KMS-11 (cell line): ENCODE results near the gene CKLF.

Experiments used
- H2AFZ ChIP-seq: fragments of 200-600 bp; sonication (generic); 2 replicates; pipeline ENCODE4 v1.6.1; 2016; ENCODE audit warnings: antibody characterized with exemption, mixed run types, low read depth
- H3K27ac ChIP-seq: fragments of 200-600 bp; sonication (generic); 2 replicates; pipeline ENCODE4 v1.6.1; 2016; ENCODE audit warnings: mild to moderate bottlenecking, mixed run types
- H3K27me3 ChIP-seq: fragments of 200-600 bp; sonication (generic); 2 replicates; pipeline ENCODE4 v1.6.1; 2017; ENCODE audit warnings: mild to moderate bottlenecking, low read depth, mixed run types, moderate library complexity; ENCODE audit not compliant: insufficient read depth
- H3K36me3 ChIP-seq: fragments of 200-600 bp; sonication (generic); 2 replicates; pipeline ENCODE4 v1.6.1; 2017; ENCODE audit warnings: mild to moderate bottlenecking, mixed run types; ENCODE audit not compliant: insufficient read depth
- H3K4me1 ChIP-seq: fragments of 200-600 bp; sonication (generic); 2 replicates; pipeline ENCODE4 v1.6.1; 2016; ENCODE audit warnings: mild to moderate bottlenecking, low read depth, mixed run types; ENCODE audit not compliant: poor library complexity, severe bottlenecking
- H3K4me2 ChIP-seq: fragments of 200-600 bp; sonication (generic); 2 replicates; pipeline ENCODE4 v1.7.0; 2016; ENCODE audit warnings: mild to moderate bottlenecking, mixed run types
- H3K4me3 ChIP-seq: fragments of 200-600 bp; sonication (generic); IDR thresholded peaks from 2 replicates; pipeline ENCODE4 v1.6.1; 2017; ENCODE audit warnings: low read depth, low read length, mixed read lengths; ENCODE audit not compliant: insufficient read depth
- H3K79me2 ChIP-seq: fragments of 200-600 bp; sonication (generic); 2 replicates; pipeline ENCODE4 v1.6.1; 2016; ENCODE audit warnings: low read depth, mixed run types; ENCODE audit not compliant: insufficient read depth
- H3K9ac ChIP-seq: fragments of 200-600 bp; sonication (generic); 2 replicates; pipeline ENCODE4 v1.6.1; 2016; ENCODE audit warnings: mild to moderate bottlenecking, mixed run types
- H4K20me1 ChIP-seq: fragments of 200-600 bp; sonication (generic); 2 replicates; pipeline ENCODE4 v1.6.1; 2016; ENCODE audit warnings: mild to moderate bottlenecking, mixed run types; ENCODE audit not compliant: insufficient read depth
- CTCF ChIP-seq: fragments of 200-600 bp; sonication (generic); conservative IDR thresholded peaks from 2 replicates; pipeline ENCODE4 v1.6.1; 2017; ENCODE audit warnings: low read depth, mild to moderate bottlenecking, antibody characterized with exemption, low read length, moderate library complexity, mixed read lengths

Gene CKLF

GRCh38 chr16:66574531-66574930, 22.2 kb downstream of the CKLF start:
- no peak overlapping the region for H3K4me3 ChIP-seq
- no peaks in the 10 kb centered on the region for H3K27me3 ChIP-seq
- no peaks in the 10 kb centered on the region for H3K36me3 ChIP-seq
- H2AFZ ChIP-seq: no peak overlapping the region
- H3K4me2 ChIP-seq: no peak overlapping the region
- TF ChIP-seq CTCF: no peak
- H3K4me1 ChIP-seq: no peaks in the 10 kb centered on the region
- no peaks in the 10 kb centered on the region for H4K20me1 ChIP-seq
- H3K9ac ChIP-seq: no peak overlapping the region
- H3K79me2 ChIP-seq: no peaks in the 10 kb centered on the region
- no peak overlapping the region for H3K27ac ChIP-seq

DNA sequence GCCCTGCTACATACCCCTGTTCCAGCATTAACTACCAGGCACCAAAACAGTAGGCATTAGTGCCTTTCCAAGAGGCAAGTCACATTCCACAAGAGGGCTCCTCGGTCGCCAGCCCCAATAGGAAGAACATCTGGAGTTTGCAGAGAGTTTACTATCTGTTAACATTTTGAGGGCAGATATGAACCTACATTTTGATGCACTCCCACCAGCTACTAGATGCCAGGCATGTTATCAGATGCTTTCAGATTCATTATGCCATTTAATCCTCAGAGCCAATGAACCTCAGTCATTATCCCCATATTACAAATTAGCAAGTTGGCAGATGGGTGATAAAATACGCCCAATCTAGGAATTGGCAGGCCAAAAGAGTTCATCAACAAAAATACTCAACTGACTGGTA, 22.7 kb downstream of the CKLF start:
- no peaks in the 10 kb centered on the region for H3K27me3 ChIP-seq
- H3K36me3 ChIP-seq: no peaks in the 10 kb centered on the region
- no peaks in the 10 kb centered on the region for H4K20me1 ChIP-seq
- no peak overlapping the region for H3K27ac ChIP-seq
- no peaks in the 10 kb centered on the region for H3K4me1 ChIP-seq
- H3K9ac ChIP-seq: no peak overlapping the region
- no peak overlapping the region for H2AFZ ChIP-seq
- no peak overlapping the region for H3K4me3 ChIP-seq
- no peaks in the 10 kb centered on the region for H3K79me2 ChIP-seq
- no peak for TF ChIP-seq CTCF
- no peak overlapping the region for H3K4me2 ChIP-seq

- Histone ChIP-seq H3K27ac (no peak overlapping the region), H4K20me1 (no peaks in the 10 kb centered on the region), H3K27me3 (no peaks in the 10 kb centered on the region), H3K36me3 (no peaks in the 10 kb centered on the region), H3K4me1 (no peaks in the 10 kb centered on the region), H2AFZ (no peak overlapping the region), H3K4me3 (no peak overlapping the region), H3K9ac (no peak overlapping the region), H3K4me2 (no peak overlapping the region), H3K79me2 (no peaks in the 10 kb centered on the region)
- TF ChIP-seq CTCF: no peak
Measured at GRCh38 chr16:66576296-66576695, 23.9 kb downstream of the CKLF start.

DNA sequence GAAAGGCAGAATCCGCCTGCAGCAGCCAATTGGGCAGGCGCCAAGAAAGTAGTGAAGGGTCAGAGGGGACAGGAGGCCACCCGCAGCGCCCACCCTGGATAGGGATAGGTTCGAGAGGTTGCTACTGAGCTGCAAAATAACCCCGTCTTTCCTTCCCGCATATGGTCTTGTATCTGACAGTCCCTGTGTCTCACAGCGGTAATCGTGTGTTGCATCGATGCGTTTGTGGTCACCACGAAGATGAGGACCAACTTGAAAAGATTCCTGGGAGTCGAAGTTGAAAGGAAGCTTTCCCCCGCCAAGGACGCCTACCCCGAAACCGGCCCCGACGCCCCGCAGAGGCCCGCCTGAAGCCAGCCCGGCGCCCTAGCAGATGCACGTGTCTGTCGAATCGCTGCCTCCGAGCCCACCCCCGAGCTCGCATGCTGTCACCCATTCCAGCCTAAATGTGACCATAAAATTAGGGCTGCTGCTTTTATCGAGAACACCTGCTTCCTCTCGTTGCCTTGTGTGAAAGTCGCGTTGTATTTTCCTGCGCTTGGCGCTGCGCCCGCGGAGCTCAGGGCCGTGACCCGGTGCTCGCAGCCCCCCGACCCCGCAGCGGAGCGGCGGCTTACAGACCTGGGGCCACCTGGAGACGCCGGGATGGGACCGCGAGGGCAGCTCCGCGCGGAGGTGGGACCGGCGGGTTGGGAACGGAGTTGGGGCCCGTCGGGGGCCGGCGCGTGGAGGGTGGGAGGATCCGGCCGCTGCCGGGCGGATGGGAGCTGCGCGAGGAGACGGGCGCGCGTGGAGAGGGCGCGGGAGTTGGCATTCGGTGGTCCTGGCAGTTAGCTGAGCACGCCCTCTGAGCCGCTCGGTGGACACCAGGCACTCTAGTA, 26.5 kb downstream of the CKLF start, which contains the start of gene CMTM2:
CMTM2 (plus strand) TSS at position 813 of the 881 bp plus-strand sequence. CDS start 145 bp downstream, outside the sequence.
- no peak for TF ChIP-seq CTCF
- Histone ChIP-seq H3K27ac (no peak within 1 kb of the TSS), H3K79me2 (no peaks in the 10 kb centered on the region), H3K36me3 (no peaks in the 10 kb centered on the region), H3K4me1 (no peaks in the 10 kb centered on the region), H3K27me3 (no peaks in the 10 kb centered on the region), H2AFZ (no peak within 1 kb of the TSS), H4K20me1 (no peaks in the 10 kb centered on the region), H3K4me2 (no peak within 1 kb of the TSS), H3K9ac (no peak within 1 kb of the TSS), H3K4me3 (no peak within 1 kb of the TSS)
